ENCODE data around the gene SEBOX.

SEBOX gene

GRCh38 chr17:28371245-28372202, 6.5 kb upstream of the SEBOX start, which contains the start of gene SARM1 (continued):
- TF ChIP-seq ZFP69B (tag by site-specific recombination; IDR thresholded peaks at IDR 0.05) (peak; percentile 86), ZBTB6 (tag by site-specific recombination; IDR thresholded peaks at IDR 0.05) (no peak), ZFP3 (tag by site-specific recombination; IDR thresholded peaks at IDR 0.05; ENCODE audit: low read depth) (no peak), HOXC10 (CRISPR knock-in tag; IDR thresholded peaks at IDR 0.05) (no peak), ZFP37 (tag by site-specific recombination; IDR thresholded peaks at IDR 0.05) (peak; percentile 67; the same call in 1 of the 2 replicates), ZNF114 (tag by site-specific recombination; IDR thresholded peaks at IDR 0.05) (no peak), FEZF1 (tag by site-specific recombination; IDR thresholded peaks at IDR 0.05) (no peak), ZNF626 (tag by site-specific recombination; IDR thresholded peaks at IDR 0.05) (no peak), HOXD13 (CRISPR knock-in tag; IDR thresholded peaks at IDR 0.05; ENCODE audit: borderline replicate concordance) (no peak), ZNF18 (tag by site-specific recombination; IDR thresholded peaks at IDR 0.05) (no peak), ZNF239 (tag by site-specific recombination; IDR thresholded peaks at IDR 0.05) (no peak; the same call in 1 of the 2 replicates), BCL11B (tag by site-specific recombination; IDR thresholded peaks at IDR 0.05; ENCODE audit: low read depth) (no peak), ZBTB10 (tag by site-specific recombination; IDR thresholded peaks at IDR 0.05) (peak; percentile 84), OVOL3 (tag by site-specific recombination; IDR thresholded peaks at IDR 0.05) (peak; percentile 54), ELK4 (IDR thresholded peaks at IDR 0.05; ENCODE audit: borderline replicate concordance, low read depth, low read length) (no peak), ZBTB48 (tag by site-specific recombination; IDR thresholded peaks at IDR 0.05) (peak; percentile 93), ZNF426 (tag by site-specific recombination; IDR thresholded peaks at IDR 0.05) (no peak), PRDM1 (tag by site-specific recombination; IDR thresholded peaks at IDR 0.05) (no peak), ZNF335 (tag by site-specific recombination; conservative IDR thresholded peaks at IDR 0.05) (peak; percentile 98), ZNF433 (tag by site-specific recombination; IDR thresholded peaks at IDR 0.05; ENCODE audit: low read depth) (no peak), ZBTB49 (tag by site-specific recombination; IDR thresholded peaks at IDR 0.05; ENCODE audit: low read depth) (no peak), ZNF324 (tag by site-specific recombination; IDR thresholded peaks at IDR 0.05) (peak; percentile 82; the same call in 1 of the 2 replicates), PBX3 (CRISPR knock-in tag; IDR thresholded peaks at IDR 0.05) (peak; percentile 70), YY1 (tag by site-specific recombination; IDR thresholded peaks at IDR 0.05) (no peak; the same call in none of the 2 replicates), KLF17 (tag by site-specific recombination; IDR thresholded peaks at IDR 0.05) (peak; percentile 81), INSM2 (tag by site-specific recombination; IDR thresholded peaks at IDR 0.05) (peak; percentile 48; the same call in 1 of the 2 replicates)

All from HEK293 (cell line).